PC-9 (cell line): ENCODE results near the gene IL1A.

Experiments
- CTCF ChIP-seq: fragments of 200-600 bp; sonication (generic); conservative IDR thresholded peaks from 2 replicates; pipeline ENCODE4 v1.6.1; 2017; ENCODE audit warnings: mixed run types, antibody characterized with exemption, mild to moderate bottlenecking, moderate library complexity
- EZH2 ChIP-seq: fragments of 200-600 bp; sonication (generic); IDR thresholded peaks from 2 replicates; pipeline ENCODE4 v1.8.0; 2017; ENCODE audit warnings: antibody characterized with exemption, low read depth

- no peak for TF ChIP-seq CTCF
- TF ChIP-seq EZH2 = no peak
These were observed 3.0 kb upstream of the IL1A start for GRCh38 chr2:112787294-112787693.
